ENCODE data around the gene ODAD3.

ODAD3 gene
- long read RNA-seq = 0 reads

DNA sequence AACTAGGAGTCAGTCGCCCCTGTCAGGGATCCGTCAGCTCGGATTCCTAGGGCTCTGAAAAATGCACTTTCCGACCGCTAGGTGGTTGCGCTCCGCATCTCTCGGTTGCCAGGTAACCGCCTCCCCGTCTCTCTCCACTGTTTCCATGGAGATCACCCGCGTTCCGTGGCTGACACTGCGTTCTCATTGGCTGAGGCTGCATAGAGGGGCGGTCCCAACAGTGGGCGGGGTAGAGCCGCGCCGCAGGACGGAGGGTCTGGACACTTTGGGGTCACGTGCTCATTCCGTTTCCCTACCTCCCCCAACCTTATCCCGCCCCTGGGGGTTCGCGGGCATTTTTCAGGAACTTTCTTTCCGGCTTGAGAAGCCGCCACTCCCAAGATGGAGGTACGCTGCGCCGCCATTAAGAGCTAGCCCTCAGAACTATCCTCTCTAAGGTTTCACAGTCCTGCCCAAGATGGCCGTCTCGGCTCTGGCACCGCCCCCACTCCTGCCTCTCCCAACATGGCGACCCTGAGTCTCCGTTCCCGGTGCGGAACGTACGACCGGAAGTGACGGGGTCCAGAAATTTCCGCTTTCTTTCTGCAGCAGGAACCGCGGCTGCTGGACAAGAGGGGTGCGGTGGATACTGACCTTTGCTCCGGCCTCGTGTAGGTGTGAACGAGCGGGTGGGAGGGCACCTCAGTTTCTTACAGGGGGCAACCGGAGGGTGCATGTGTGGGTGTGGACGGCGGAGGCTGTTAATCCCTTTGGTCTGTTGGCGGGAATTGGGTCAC is at the start of gene ODAD3, which contains the start of gene PRKCSH:
Gene ODAD3, minus strand, starts transcription at position 65 of the 776 bp plus-strand sequence. CDS start 105 bp downstream, outside the sequence.
Gene PRKCSH, plus strand, starts transcription at position 579 of the 776 bp plus-strand sequence. CDS start 483 bp downstream, outside the sequence.
- Histone ChIP-seq H3K27ac (replicated peaks) (peak within 1 kb of the TSS; percentile 87), H3K4me3 (replicated peaks; ENCODE audit: insufficient read depth, low read length) (peak within 1 kb of the TSS; percentile 85), H3K27me3 (ENCODE audit: insufficient read depth, poor library complexity, severe bottlenecking) (no peaks in the 10 kb centered on the region)
- TF ChIP-seq, protein P1, sequence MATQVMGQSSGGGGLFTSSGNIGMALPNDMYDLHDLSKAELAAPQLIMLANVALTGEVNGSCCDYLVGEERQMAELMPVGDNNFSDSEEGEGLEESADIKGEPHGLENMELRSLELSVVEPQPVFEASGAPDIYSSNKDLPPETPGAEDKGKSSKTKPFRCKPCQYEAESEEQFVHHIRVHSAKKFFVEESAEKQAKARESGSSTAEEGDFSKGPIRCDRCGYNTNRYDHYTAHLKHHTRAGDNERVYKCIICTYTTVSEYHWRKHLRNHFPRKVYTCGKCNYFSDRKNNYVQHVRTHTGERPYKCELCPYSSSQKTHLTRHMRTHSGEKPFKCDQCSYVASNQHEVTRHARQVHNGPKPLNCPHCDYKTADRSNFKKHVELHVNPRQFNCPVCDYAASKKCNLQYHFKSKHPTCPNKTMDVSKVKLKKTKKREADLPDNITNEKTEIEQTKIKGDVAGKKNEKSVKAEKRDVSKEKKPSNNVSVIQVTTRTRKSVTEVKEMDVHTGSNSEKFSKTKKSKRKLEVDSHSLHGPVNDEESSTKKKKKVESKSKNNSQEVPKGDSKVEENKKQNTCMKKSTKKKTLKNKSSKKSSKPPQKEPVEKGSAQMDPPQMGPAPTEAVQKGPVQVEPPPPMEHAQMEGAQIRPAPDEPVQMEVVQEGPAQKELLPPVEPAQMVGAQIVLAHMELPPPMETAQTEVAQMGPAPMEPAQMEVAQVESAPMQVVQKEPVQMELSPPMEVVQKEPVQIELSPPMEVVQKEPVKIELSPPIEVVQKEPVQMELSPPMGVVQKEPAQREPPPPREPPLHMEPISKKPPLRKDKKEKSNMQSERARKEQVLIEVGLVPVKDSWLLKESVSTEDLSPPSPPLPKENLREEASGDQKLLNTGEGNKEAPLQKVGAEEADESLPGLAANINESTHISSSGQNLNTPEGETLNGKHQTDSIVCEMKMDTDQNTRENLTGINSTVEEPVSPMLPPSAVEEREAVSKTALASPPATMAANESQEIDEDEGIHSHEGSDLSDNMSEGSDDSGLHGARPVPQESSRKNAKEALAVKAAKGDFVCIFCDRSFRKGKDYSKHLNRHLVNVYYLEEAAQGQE (IDR thresholded peaks at IDR 0.05; ENCODE audit: insufficient replicate concordance, low read depth) = peak; percentile 46
- TF ChIP-seq, protein P2, sequence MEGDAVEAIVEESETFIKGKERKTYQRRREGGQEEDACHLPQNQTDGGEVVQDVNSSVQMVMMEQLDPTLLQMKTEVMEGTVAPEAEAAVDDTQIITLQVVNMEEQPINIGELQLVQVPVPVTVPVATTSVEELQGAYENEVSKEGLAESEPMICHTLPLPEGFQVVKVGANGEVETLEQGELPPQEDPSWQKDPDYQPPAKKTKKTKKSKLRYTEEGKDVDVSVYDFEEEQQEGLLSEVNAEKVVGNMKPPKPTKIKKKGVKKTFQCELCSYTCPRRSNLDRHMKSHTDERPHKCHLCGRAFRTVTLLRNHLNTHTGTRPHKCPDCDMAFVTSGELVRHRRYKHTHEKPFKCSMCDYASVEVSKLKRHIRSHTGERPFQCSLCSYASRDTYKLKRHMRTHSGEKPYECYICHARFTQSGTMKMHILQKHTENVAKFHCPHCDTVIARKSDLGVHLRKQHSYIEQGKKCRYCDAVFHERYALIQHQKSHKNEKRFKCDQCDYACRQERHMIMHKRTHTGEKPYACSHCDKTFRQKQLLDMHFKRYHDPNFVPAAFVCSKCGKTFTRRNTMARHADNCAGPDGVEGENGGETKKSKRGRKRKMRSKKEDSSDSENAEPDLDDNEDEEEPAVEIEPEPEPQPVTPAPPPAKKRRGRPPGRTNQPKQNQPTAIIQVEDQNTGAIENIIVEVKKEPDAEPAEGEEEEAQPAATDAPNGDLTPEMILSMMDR (IDR thresholded peaks at IDR 0.05; ENCODE audit: insufficient read depth, low read length) = peak; percentile 95
- peak; percentile 100 for TF ChIP-seq POLR2AphosphoS5 (IDR thresholded peaks at IDR 0.05; ENCODE audit: low read depth)
- TF ChIP-seq SPI1 (IDR thresholded peaks at IDR 0.05; ENCODE audit: borderline replicate concordance, low read depth) = no peak; the same call in 1 of the 2 replicates
- peak; percentile 92 for TF ChIP-seq GABPA (IDR thresholded peaks at IDR 0.05; ENCODE audit: low read depth)
- DNase-seq (ENCODE audit: low read depth in 1 of 2, low spot score in 1 of 2) = peak; percentile 100

DNA sequence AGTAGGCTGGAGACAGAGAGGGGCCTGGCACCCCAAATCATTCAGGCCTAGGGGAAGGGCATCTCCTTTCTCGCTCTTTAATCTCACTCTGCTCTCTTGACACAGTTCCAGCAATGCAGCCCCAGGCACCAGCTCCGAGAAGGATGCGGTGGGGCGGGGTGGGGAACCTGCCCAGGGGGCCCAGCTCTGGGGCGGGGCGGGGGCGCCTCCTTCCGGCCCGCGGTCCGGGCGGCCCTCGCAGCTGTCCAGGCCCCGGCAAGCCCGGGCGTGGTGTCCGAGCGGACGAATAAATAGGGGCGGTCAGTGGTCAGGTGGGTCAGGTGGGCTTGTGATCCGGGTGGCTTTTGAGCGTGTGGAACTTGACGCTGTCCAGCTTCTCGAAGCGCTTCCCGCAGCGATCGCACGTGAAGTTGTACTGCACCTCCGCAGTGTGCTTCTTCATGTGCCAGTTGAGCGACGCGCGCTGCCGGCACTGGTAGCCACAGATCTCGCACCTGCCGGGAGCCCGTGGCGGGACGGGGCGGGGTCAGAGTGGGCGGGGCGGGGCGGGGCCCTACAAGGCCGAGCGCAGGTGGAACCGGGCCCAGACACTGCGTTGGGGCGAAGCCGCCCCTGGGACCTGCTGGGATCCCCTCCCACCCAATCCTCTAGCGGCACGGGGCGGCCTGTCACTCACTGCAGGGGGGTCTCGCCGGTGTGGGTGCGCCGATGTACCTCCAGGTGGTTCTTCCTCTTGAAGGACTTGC is 48.6 kb upstream of the ODAD3 start:
- TF ChIP-seq, protein P2 (IDR thresholded peaks at IDR 0.05; ENCODE audit: insufficient read depth, low read length) = no peak
- TF ChIP-seq SPI1 (IDR thresholded peaks at IDR 0.05; ENCODE audit: borderline replicate concordance, low read depth) = no peak
- TF ChIP-seq GABPA (IDR thresholded peaks at IDR 0.05; ENCODE audit: low read depth) = no peak
- TF ChIP-seq, protein P1 (IDR thresholded peaks at IDR 0.05; ENCODE audit: insufficient replicate concordance, low read depth) = no peak
- TF ChIP-seq POLR2AphosphoS5 (IDR thresholded peaks at IDR 0.05; ENCODE audit: low read depth) = no peak

DNA sequence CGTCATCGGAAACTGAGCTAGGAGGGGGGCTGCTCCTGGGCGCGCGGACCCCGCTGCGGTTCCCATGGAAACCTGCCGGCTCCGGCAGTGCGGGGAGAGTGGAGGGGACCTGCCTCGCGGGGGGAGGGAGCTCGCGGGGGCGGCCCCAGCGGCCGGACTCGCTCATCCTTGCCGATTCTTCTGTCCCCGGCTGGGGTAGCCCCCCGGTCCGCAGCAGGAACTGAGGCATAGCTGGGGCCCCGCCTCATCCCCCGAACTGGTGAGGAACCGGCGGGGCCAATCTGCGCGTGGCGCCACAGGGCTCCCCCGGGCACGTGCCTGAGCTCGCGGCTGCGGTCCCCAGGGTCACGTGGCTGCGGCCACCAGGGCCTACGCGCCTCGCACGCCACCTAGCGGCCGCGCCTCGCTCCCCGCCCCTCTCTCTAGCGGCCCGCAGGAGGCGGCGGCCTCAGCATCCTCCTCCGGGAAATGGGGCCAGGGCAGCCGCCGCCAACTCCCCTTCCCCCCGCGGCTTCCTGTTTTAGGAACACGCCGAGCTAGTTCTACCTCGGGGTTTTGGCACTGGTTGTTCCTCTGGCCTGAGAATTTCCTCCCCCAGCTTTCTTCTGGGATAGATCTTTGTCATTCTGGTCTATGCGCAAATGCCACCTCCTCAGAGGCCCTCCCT is 47.6 kb upstream of the ODAD3 start:
- Histone ChIP-seq H3K27me3 (ENCODE audit: insufficient read depth, poor library complexity, severe bottlenecking) (peaks cover 34% of the 10 kb centered on the region), H3K27ac (replicated peaks) (no peak overlapping the region), H3K4me3 (replicated peaks; ENCODE audit: insufficient read depth, low read length) (peak overlapping the region; percentile 26)
- DNase-seq (ENCODE audit: low read depth in 1 of 2, low spot score in 1 of 2) = peak; percentile 83 to 86
- TF ChIP-seq, protein P2 (IDR thresholded peaks at IDR 0.05; ENCODE audit: insufficient read depth, low read length) = peak; percentile 63
- TF ChIP-seq SPI1 (IDR thresholded peaks at IDR 0.05; ENCODE audit: borderline replicate concordance, low read depth) (peak; percentile 70), POLR2AphosphoS5 (IDR thresholded peaks at IDR 0.05; ENCODE audit: low read depth) (peak; percentile 65), GABPA (IDR thresholded peaks at IDR 0.05; ENCODE audit: low read depth) (no peak)
- TF ChIP-seq, protein P1 (IDR thresholded peaks at IDR 0.05; ENCODE audit: insufficient replicate concordance, low read depth) = peak; percentile 37

More for the DNA sequence above, 48.6 kb upstream of the ODAD3 start:
- Histone ChIP-seq H3K4me3 (replicated peaks; ENCODE audit: insufficient read depth, low read length) (no peak overlapping the region), H3K27me3 (ENCODE audit: insufficient read depth, poor library complexity, severe bottlenecking) (peaks cover 28% of the 10 kb centered on the region), H3K27ac (replicated peaks) (no peak overlapping the region)
- no peak for DNase-seq (ENCODE audit: low read depth in 1 of 2, low spot score in 1 of 2)

Data from HL-60 (cell line).